Measurements from ENCODE around the gene LRRC41.
A peak's percentile ranks its signal among the peaks of the same experiment; 100 is the strongest.
"Not testable (repeated sequence)": the region's sequence is repeated elsewhere in the genome, so short reads cannot be mapped to it uniquely, and the experiment has no call there.

Gene LRRC41

GRCh38 chr1:46284597-46285564 lies 18.5 kb downstream of the LRRC41 start:
- no peak for FAIRE-seq

GRCh38 chr1:46284058-46284457 lies 19.4 kb downstream of the LRRC41 start:
- FAIRE-seq: no peak

- no peak for FAIRE-seq
Measured at GRCh38 chr1:46281021-46281420, 22.4 kb downstream of the LRRC41 start.

- no peak for FAIRE-seq
Measured at GRCh38 chr1:46280092-46280491, 23.3 kb downstream of the LRRC41 start.

GRCh38 chr1:46278807-46279206 lies 24.6 kb downstream of the LRRC41 start:
- no peak for FAIRE-seq

GRCh38 chr1:46277658-46278373 lies 25.6 kb downstream of the LRRC41 start:
- FAIRE-seq: no peak

GRCh38 chr1:46275030-46275337 lies 28.4 kb downstream of the LRRC41 start:
- no peak for FAIRE-seq

- no peak for FAIRE-seq
Measured at GRCh38 chr1:46274225-46275029, 29.0 kb downstream of the LRRC41 start.

- no peak for FAIRE-seq
Measured at GRCh38 chr1:46268578-46268977, 34.8 kb downstream of the LRRC41 start.

GRCh38 chr1:46263146-46263545 lies 40.3 kb downstream of the LRRC41 start:
- no peak for FAIRE-seq

- no peak for FAIRE-seq
Measured at GRCh38 chr1:46262508-46262907, 40.9 kb downstream of the LRRC41 start.

GRCh38 chr1:46256523-46256922 lies 46.9 kb downstream of the LRRC41 start:
- FAIRE-seq: no peak

GRCh38 chr1:46254668-46255067 lies 48.7 kb downstream of the LRRC41 start:
- FAIRE-seq: no peak

- no peak for FAIRE-seq
Measured at GRCh38 chr1:46248122-46248920, 55.1 kb downstream of the LRRC41 start.

GRCh38 chr1:46247436-46248121 lies 55.8 kb downstream of the LRRC41 start, which contains the start of gene RAD54L:
TSS of gene RAD54L (plus strand) at chr1:46247763. CDS start at chr1:46248406, 643 bp downstream.
- peak; percentile 84 for FAIRE-seq

- no peak for FAIRE-seq
Measured at GRCh38 chr1:46246548-46247435, 56.6 kb downstream of the LRRC41 start.

GRCh38 chr1:46246136-46246535 lies 57.3 kb downstream of the LRRC41 start:
- not testable (repeated sequence) for FAIRE-seq

GRCh38 chr1:46244656-46245371 lies 58.6 kb downstream of the LRRC41 start:
- FAIRE-seq: peak; percentile 57

- FAIRE-seq: not testable (repeated sequence)
Measured at GRCh38 chr1:46243831-46244230, 59.6 kb downstream of the LRRC41 start.

- no peak for FAIRE-seq
Measured at GRCh38 chr1:46242918-46243317, 60.5 kb downstream of the LRRC41 start.
